HG03442 (cell line): Measurements from ENCODE around the gene TGM2.

Experiments used
- ATAC-seq: cut with Tn5 transposase; IDR thresholded peaks from one replicate; pipeline ENCODE4 v1.9.1; 2021; ENCODE audit warnings: mild to moderate bottlenecking, moderate library complexity; ENCODE audit not compliant: unreplicated experiment

TGM2 gene

DNA sequence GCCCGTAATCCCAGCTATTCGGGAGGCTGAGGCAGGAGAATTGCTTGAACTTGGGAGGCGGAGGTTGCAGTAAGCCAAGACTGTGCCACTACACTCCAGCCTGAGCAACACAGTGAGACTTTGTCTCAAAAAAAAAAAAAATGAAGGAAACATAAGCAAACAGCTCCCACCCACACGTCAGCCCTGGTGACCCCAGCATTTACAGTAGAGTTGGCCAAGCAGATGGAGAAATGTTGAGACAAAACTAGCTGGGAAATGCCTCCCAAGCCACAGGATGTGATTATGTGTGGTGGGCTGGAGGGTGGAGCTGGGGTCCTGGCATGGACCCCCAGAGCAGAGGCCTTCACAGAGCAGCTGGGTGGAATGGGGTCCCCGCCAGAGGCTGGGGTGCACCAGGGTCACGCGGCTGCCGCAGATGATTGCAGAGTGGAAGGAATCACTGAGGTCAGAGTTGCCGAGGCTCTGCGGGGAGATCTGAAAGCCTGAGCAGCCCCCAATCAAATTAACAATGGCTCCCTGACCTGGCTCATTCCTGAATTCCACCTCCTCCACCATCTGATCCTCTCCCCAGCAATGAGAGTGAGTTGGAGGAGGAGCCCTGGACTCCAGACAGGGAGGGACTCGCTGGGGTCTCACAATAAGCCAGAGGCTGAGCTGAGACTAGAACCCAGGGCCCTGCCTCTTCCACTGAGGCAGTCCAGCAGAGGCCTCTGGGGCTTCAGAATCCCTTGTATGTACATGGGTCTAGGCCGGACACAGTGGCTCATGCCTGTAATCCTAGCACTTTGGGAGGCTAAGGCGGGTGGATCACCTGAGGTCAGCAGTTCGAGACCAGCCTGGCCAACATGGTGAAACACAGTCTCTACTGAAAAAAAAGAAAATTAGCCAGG lies 34.7 kb upstream of the TGM2 start:
- ATAC-seq, result no peak

DNA sequence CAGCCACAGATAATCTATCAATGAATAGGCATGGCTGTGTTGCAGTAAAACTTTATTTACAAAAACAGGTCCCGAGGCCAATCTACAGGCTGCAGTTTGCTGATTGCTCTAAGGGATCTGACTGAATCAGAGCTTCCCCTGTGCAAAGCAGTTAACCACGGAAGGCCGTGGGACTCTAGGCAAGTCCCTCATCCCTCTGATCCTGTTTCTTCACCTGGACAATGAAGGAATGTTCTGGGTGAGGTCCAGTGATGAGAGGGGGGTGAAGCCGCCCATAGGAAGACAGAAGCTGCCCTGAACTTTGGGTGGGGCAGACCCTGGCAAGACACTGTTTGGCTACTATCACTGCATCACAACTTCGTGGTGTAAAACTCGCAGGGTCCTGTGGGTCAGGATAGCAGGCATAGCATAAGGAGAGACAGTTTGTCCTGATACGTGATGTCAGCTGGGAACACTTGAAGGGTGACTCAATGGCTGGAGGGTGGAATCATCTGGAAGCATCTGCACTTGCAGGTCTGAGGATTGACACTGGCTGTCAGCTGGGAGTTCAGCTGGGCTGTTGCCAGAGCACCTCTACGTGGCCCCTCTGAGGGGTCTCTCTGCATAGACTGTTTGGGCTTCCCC lies 33.3 kb upstream of the TGM2 start:
- ATAC-seq, result no peak

DNA sequence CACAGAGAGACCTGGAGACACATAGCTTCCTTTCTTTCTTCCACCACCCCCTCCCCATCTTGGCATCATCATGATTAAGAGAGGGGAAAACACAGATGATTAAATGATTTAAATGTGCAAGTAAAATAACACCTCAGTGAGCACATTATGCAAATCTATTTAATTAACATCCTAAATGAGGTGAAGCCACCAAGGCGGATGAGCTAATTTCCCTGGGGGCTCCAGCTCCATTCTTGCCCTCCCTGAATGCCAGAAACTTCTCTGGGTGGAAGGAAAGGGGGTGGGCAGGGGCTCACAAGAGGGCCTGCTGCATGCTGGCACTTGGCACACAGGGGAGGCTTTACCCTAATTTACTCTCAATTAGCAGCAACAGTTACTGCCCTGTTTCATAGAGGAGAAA lies 32.5 kb upstream of the TGM2 start:
- ATAC-seq, result no peak

DNA sequence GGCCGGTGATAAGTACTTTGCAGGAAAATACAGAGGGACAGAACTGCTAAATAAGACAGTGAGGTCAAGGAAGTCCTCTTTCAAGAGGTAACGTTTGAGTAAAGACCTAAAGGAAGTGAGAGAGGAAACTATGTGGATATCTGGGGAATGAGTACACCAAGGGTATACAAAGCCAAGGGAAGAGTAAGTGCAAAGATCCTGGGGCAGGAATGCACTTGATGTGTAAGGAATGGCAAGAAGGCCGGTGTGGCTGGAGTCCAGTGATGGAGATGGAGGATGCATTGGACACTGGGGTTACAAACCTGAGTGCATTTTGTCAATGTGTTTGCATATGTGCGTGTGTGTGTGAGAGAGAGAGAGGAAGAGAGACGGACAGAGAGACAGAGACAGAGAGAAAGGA lies 32.1 kb upstream of the TGM2 start:
- no peak for ATAC-seq

DNA sequence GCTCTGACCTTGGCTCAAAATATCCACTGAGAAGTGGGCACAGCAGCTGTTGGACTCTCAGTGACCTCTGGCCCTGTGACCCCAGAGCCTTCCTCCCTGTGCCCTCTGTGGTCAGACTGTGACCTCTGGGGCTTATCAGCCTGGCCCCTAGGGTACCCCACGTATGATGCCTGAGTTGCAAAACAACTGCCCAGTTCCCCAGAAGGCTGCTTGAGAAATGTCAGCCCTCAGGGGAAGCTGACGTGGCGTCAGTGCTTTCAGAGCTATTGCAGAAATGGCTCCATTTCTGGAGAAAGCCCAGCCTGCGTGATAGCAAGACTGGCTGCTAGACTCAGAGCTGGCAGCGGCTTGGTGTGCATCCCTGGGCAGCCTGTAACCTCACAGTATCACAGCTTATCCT lies 31.5 kb upstream of the TGM2 start:
- no peak for ATAC-seq

DNA sequence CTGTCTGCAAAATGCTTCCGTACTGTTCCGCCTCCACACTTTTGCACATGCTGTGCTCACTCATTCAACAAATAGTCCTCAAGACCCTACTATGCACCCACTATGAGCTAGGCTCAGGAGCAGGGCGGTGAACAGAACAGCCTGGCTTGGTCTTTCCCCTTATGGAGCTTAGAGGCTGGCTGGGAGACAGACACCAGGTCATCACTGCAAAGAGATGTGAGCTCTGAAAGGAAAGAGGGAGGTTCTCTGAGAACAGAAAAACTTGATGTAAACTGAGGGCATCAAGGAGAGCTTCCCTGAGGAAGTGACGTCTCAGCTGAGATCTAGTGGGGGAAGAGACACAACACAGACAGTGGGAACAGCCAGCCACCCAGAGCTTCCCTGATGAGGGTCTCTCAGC lies 31.0 kb upstream of the TGM2 start:
- no peak for ATAC-seq

DNA sequence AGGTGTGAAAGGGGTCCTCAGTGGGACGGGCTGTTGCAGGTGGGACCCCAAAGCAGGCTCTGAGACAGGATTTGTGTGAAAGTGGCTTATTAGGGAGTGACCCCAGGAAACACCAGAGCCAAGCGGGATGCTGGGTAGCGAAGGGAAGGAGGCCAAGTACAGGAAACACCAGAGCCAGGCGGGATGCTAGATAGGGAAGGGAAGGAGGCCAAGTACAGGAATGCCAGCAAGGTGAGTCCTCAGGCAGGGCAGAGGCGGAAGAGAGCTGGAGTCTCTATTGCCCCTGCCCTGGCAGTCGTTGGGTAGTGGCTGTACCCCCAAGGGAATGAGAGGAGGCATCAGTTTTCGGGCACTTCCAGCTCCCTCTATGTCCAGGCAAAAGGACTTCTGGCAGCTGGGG lies 30.5 kb upstream of the TGM2 start:
- ATAC-seq, result no peak

DNA sequence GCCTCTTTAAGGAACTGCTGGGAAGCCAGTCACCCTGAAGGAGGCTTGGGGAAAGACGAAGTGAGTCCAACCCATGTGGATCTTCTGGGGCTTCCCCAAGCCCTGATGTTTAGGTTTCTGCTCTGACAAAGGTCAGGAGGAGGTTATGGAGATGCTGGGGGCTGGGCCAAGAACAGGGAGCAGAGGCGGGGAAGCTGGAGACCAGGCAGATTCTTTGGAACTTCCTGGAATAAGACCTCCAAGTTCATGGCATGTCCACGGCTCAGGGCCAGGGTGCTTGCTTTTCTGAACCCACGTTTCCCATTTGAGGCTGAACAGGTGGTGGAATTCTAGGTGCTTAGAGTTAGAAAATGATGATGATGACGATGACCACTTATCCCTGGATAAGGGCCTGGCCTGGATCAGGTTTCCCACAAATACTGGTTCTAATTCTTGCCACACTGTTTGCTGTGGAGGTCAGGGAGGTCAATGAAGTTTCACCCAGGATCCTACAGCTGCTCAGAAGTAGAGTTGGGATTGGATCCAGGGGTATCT lies 30.0 kb upstream of the TGM2 start:
- ATAC-seq, result no peak

DNA sequence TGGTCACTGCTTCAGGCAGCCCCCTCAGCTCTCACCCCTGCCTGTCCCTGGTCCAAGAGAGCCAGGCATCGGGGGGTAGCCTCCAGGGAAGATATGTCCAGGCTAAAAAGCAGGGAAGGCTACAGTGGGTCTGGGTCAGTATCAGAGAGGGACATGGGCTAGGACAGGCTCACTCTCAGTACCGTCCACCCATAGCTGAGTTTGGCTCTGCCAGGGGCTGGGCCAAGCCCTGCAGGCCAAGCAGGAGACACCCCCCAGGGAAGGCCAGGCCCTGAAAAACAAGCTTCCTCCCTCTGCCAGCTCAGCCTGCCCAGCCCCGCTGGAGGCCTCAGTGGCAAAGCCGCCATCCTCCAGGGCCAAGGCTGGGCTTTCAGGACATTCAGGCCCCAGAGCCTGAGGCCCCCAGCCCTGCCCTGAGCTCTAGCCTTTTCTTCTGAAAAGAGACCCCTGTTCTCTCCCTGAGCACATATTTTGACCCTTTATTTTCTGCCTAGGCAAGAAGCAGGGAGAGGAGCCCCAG lies 28.6 kb upstream of the TGM2 start:
- no peak for ATAC-seq

DNA sequence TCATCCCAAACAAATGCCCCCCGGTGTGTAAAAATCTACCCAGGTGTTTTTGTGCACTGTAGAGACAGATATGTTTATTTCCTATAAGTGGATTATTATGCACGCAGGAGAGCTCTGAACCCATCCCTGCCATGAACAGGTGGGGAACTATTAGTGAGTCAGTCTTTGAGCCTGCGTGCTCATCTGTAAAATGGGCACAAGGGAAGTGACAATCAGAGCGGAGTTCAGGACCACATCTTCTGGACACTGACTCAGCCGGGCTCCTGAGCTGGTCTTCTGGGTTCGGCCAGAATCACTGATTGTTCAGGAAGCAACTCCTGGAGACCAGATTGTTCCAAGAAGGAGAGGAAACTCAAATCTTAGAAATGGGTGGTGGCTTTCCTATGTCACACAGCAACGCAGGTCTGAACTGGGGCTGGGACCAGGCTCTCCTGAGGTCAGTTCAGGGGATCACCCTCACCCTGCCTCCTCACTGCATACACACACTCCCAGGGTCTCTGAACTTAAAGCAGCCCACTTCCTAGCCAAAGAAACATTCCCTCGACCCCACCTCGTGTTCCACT lies 27.3 kb upstream of the TGM2 start:
- ATAC-seq, result no peak

DNA sequence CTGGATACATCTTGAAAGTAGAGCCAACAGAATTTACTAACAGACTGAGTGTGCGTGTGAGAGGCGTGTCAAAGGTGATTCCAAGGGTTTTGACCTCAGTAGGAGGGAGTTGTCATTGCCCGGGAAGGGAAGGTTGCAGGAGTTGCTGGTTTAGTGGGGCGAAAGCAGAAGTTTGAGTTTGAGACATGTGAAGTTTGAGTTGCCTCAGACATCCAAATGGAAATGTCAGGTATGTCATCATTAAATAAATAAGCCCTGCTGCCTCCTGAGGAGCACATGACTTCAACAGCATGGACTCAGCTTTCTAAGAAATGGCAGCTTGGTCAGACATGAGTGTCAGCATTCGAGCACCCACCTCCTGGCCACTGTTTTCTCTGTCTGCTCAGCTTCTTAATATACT lies 26.6 kb upstream of the TGM2 start:
- ATAC-seq, result no peak

DNA sequence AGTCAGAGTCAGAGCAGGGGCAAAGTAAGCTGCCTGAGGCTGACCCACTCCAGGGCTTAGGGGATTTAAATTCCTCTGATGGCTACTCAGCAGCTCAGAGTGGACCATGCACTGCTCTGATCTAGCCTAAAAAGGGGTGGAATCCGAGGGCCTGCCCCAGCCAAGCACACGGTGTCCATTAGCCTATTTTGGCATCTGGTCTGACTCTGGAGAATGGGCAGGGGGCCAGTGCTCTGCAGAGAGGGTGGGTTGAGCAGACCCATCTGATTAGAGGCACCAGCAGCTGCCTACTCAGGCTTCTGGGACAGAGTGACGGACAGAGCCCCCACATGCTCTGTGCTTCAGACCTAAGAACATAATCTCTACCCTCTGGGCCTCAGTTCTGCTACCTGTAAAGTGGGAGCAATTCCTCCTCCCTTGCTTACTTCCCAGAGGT lies 25.9 kb upstream of the TGM2 start:
- no peak for ATAC-seq

DNA sequence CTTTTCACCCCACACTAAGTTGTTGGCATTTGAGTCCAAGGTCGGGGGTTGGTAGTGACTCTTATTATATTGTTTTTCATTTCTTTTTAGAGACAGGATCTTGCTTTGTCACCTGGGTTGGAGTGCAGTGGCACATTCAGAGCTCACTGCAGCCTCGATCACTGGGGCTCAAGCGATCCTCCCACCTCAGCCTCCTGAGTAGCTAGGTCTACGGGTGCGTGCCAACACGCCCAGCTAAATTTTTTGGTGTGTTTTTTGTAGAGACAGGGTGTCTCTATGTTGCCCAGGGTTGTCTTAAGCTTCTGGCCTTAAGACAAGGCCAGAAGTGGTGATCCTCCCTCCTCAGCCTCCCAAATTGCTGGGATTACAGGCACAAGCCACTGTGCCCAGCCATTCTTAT lies 25.1 kb upstream of the TGM2 start:
- no peak for ATAC-seq

DNA sequence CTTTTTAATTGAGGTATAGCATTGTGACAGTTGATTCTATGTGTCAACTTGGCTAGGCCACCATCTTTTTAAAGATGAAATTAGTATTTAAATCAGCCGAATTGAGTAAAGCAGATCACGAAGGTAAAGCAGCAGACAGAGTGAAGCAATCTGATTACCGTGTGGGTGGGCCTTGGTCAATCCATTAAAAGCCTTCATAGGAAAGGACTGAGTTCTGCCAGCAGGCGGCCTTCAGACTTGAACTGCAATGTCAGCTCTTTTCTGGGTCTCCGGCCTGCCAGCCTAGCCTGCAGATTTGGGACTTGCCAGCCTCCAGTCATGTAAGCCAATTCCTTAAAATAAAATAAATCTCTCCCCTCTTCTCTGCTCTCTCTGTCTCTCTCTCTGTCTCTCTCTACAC lies 22.4 kb upstream of the TGM2 start:
- ATAC-seq, result no peak

DNA sequence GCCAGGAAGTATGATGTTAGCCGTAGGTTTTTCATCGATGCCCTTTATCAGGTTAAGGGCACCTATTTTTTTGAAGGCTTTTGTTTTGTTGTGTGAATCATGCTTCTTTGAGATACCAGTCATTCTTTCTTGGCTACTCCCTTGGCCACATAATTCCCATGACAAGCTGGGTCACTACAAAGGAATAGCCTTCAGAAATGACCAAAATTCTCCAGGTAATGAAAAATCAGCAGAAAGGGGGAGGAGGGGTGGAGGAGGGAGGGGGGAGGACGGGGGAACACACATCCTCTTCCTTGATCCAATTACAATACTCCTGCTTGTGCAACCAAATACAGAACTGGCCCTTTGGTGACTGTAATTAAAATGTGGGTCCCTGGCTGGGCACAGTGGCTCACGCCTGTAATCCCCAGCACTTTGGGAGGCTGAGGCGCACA lies 21.7 kb upstream of the TGM2 start:
- no peak for ATAC-seq

DNA sequence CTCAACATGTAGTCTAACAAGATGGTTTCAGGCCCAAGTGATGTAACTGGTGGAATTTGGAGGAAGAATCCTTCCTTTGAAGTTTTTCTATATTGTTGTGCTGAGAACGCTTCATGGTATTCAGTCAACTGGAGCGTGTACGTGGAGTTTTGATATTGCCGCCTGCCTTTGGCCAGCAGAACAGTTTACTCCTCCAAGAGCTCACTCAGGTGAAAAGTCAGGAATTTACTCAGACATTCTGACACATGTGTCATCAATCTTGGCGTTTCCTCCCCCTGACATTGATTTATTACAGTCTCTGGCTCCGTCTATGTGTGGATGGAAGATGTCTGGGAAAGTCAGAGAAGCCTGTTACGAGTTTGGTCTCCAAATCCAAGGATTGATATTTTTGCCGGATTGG lies 19.0 kb upstream of the TGM2 start:
- no peak for ATAC-seq

DNA sequence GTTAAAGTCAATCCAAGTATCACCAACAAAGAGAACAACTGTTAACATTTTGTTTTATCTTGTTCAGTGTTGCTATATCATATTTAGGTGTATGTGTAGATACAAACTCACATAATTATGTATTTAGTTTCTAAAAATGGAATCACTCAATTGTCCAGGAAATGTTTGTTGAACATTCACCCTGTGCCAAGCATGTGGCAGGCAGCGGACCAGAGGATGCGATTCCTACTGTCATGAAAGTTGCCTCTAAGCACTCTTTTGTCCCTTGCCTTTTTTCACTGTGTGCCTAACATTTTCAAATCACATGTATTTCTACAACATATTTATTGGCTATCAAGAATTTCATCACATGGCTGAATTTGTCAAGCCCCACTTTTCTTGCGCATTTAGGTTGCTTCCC lies 16.9 kb upstream of the TGM2 start:
- ATAC-seq, result no peak

DNA sequence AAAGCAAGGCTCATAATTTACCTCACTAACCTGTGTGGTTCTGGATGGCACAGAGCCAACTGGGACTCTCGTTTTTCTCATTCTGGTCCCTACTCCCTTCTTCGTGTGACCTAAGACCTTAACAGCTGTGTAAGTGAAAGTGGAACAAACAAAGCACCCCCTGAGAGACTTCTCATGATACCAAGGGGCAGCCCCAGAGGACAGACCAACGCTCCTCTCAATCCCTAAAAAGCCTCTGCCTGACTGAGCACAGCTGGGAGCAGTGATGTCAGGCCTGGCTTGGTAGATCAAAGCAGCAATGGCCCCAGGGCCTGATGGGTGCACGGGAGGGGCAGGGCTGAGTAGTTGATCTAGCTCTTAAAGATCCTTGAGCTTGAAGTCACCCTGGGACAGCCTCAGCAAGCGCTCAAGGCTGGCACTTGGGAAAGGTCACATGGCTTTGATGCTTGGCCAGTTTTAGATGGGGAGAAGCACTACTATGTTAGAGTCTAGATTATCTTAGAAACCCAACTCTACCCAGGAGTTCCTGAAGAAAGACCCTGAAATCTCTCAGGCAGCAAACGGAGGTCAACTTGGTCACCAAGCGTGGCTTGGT lies 16.2 kb upstream of the TGM2 start:
- peak; percentile 83 for ATAC-seq

DNA sequence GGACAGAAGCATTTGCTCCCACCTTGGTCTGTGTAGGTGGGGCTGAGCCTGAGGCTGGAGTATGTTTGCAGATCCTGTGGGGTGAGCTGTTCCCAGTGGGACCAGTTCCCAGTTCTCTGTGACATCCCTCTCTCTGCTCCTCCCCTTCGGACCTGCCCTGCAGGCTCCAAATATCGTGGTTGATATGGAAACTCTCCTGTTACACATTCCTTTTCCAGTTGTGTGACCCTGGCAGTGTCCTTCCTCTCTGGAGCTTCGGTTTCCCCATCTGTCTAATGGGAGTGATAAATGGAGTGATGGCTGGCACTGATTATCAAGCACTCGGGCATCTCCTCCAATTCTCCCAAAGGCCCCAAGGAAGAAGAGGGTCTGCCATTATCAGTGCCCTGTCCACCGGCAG lies 15.7 kb upstream of the TGM2 start:
- ATAC-seq, result no peak

DNA sequence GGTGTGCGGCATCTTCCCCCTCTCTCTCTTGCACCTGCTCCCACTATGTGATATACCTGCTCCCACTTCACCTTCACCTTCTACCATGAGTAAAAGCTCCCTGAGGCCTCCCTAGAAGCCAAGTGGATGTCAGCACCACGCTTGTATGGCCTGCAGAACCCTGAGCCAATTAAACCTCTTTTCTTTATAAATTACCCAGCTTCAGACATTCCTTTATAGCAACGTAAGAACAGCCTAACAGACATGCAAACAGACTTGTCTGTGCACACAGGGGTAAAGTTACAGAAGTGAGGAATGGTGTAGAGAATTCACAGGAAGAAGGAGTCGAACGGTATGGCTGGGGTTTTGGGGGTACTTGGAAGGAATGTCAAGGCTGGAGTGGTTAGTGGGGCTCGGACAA lies 14.8 kb upstream of the TGM2 start:
- ATAC-seq, result no peak

DNA sequence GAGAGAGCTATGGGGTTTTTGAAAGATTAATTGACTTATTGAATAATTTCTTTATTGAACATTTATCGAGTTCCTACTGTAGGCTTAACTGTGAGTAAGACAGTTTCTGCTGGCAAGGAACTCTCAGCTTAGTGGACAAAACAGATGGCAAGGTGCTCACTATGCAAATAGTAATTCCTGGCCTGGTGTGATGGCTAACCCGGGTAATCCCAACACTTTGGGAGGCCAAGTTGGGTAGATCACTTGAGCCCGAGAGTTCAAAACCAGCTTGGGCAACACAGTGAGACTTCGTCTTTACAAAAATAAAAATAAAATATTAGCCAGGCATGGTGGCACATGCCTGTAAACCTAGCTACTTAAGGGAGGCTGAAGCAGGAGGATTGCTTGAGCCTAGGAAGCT lies 13.5 kb upstream of the TGM2 start:
- no peak for ATAC-seq
